ENCODE results near the gene TACC2. TPM values are rescaled to one million over a fixed set of nuclear protein-coding genes. Genes with fewer than 3 reads are reported as not detected.

The TACC2 gene
- total RNA-seq, 4 donors from 2014 or later, result 191 to 400 (median 261) TPM

- 42 to 46% methylated on average over 8 of the region's 8 CpGs for WGBS, 2 donors
- no peak for TF ChIP-seq CTCF (IDR thresholded peaks at IDR 0.05)
- no peak for TF ChIP-seq POLR2A (IDR thresholded peaks at IDR 0.05)
- intact Hi-C loops (cut with DNase I; ENCODE audit: low total_unique reads), result loop anchor here (10.0 kb wide), 1 partner anchor 55 kb away; the partner anchor contains the start of gene NSMCE4A
- H3K4me3 ChIP-seq (ENCODE audit: low read depth, poor library complexity, severe bottlenecking), result no peak overlapping the region
- no peak for DNase-seq (ENCODE audit: low spot score in 2 of 2)
These were observed 40.7 kb downstream of the TACC2 start for GRCh38 chr10:122029499-122030199.

- 85 to 86% methylated on average over 7 of the region's 7 CpGs for WGBS, 2 donors
- intact Hi-C loops (cut with DNase I; ENCODE audit: low total_unique reads), result no loop called here
- TF ChIP-seq CTCF (IDR thresholded peaks at IDR 0.05) (no peak), POLR2A (IDR thresholded peaks at IDR 0.05) (no peak)
- DNase-seq (ENCODE audit: low spot score in 2 of 2), result no peak
- H3K4me3 ChIP-seq (ENCODE audit: low read depth, poor library complexity, severe bottlenecking), result no peak overlapping the region
These were observed 41.2 kb downstream of the TACC2 start for GRCh38 chr10:122030200-122030552.

- H3K4me3 ChIP-seq (ENCODE audit: low read depth, poor library complexity, severe bottlenecking), result no peak overlapping the region
- TF ChIP-seq CTCF (IDR thresholded peaks at IDR 0.05) (no peak), POLR2A (IDR thresholded peaks at IDR 0.05) (no peak)
- intact Hi-C loops (cut with DNase I; ENCODE audit: low total_unique reads), result no loop called here
- no peak for DNase-seq (ENCODE audit: low spot score in 2 of 2)
- WGBS, 2 donors, result 70 to 74% methylated on average over 9 of the region's 9 CpGs
These were observed 44.4 kb downstream of the TACC2 start for GRCh38 chr10:122033224-122033926.

GRCh38 chr10:122034149-122034756 is 45.3 kb downstream of the TACC2 start:
- TF ChIP-seq POLR2A (IDR thresholded peaks at IDR 0.05) (no peak), CTCF (IDR thresholded peaks at IDR 0.05) (no peak)
- no peak overlapping the region for H3K4me3 ChIP-seq (ENCODE audit: low read depth, poor library complexity, severe bottlenecking)
- intact Hi-C loops (cut with DNase I; ENCODE audit: low total_unique reads), result no loop called here
- WGBS, 2 donors, result 56 to 64% methylated on average over 6 of the region's 6 CpGs
- DNase-seq (ENCODE audit: low spot score in 2 of 2), result no peak

GRCh38 chr10:122040786-122041185 is 51.8 kb downstream of the TACC2 start:
- no peak overlapping the region for H3K4me3 ChIP-seq (ENCODE audit: low read depth, poor library complexity, severe bottlenecking)
- 65 to 68% methylated on average over 8 of the region's 8 CpGs for WGBS, 2 donors
- no peak for TF ChIP-seq CTCF (IDR thresholded peaks at IDR 0.05)
- TF ChIP-seq POLR2A (IDR thresholded peaks at IDR 0.05), result no peak
- intact Hi-C loops (cut with DNase I; ENCODE audit: low total_unique reads), result no loop called here
- DNase-seq (ENCODE audit: low spot score in 2 of 2), result no peak

Data from lower leg skin (tissue), 4 donors.